GM23338 (cell line): ENCODE results near the gene KCNJ6.

Source experiments
- CREB1 ChIP-seq: fragments of 250-450 bp; sonication (Bioruptor Pico); IDR thresholded peaks from 2 replicates; pipeline ENCODE4 v1.5.0; 2020; ENCODE audit warnings: low read depth, mild to moderate bottlenecking, moderate library complexity
- EZH2 ChIP-seq: fragments of 200-600 bp; sonication (generic); IDR thresholded peaks from one replicate; pipeline ENCODE4 v1.8.0; 2017; ENCODE audit warnings: antibody characterized with exemption, mild to moderate bottlenecking, low read depth; ENCODE audit not compliant: unreplicated experiment
- EZH2phosphoT487 ChIP-seq: fragments of 200-600 bp; sonication (generic); IDR thresholded peaks from one replicate; pipeline ENCODE4 v1.8.1; 2018; ENCODE audit warnings: antibody characterized with exemption; ENCODE audit not compliant: unreplicated experiment
- JUNB ChIP-seq: IDR thresholded peaks from one replicate; pipeline ENCODE4 v1.6.1; 2016; ENCODE audit warnings: antibody characterized with exemption; ENCODE audit not compliant: unreplicated experiment
- NANOG ChIP-seq: IDR thresholded peaks from 2 replicates; pipeline ENCODE4 v1.6.1; 2016; ENCODE audit warnings: antibody characterized with exemption, borderline replicate concordance
- POLR2AphosphoS5 ChIP-seq: IDR thresholded peaks from 2 replicates; pipeline ENCODE4 v1.6.1; 2016; ENCODE audit warnings: antibody characterized with exemption, low read depth
- STAT1 ChIP-seq: IDR thresholded peaks from one replicate; pipeline ENCODE4 v1.6.1; 2016; ENCODE audit warnings: antibody characterized with exemption; ENCODE audit not compliant: unreplicated experiment
- ZNF114 ChIP-seq: fragments of 250-450 bp; sonication (Bioruptor Pico); IDR thresholded peaks from 2 replicates; pipeline ENCODE4 v1.5.0; 2020; ENCODE audit warnings: mild to moderate bottlenecking, moderate library complexity
- ZNF331 ChIP-seq: fragments of 250-450 bp; sonication (Bioruptor Pico); IDR thresholded peaks from 2 replicates; pipeline ENCODE4 v1.5.0; 2020; ENCODE audit warnings: low read depth, mild to moderate bottlenecking, moderate library complexity
- TF ChIP-seq, protein P1 (sequence below), 2 experiments: fragments of 200-600 bp in 1 of 2; sonication (generic) in 1 of 2; conservative IDR thresholded peaks; 2 replicates each; pipeline versions ENCODE4 v1.5.1 to v1.6.1; 2016 to 2017; ENCODE audit warnings: antibody characterized with exemption in 2 of 2, low read depth in 2 of 2, mild to moderate bottlenecking in 2 of 2, moderate library complexity in 1 of 2
- TF ChIP-seq, protein P2 (sequence below): IDR thresholded peaks from one replicate; pipeline ENCODE4 v1.6.1; 2018; ENCODE audit warnings: antibody characterized with exemption; ENCODE audit not compliant: unreplicated experiment
- TF ChIP-seq, protein P3 (sequence below): IDR thresholded peaks from 2 replicates; pipeline ENCODE4 v1.6.1; 2016; ENCODE audit warnings: antibody characterized with exemption

DNA sequence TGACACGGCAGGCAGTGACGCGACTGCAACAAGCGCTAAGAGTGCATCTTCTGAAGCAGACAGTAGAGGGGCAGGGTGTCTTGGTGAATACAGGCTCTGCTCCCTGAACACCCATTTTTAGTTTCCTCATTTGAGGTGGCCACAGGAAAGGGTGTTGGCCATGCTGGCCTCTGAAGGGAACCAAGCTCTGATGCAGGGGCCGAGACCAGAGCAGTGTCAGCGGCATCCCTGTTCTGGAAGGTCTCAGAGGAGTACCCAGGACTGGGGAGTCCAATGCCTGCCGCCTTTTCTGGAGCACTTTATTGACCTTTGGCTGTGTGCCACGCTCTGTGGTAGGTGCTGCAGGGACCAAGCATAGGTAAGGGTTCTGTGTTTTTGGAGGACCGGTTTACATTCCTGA, 100.4 kb downstream of the KCNJ6 start:
- TF ChIP-seq POLR2AphosphoS5 (no peak), EZH2phosphoT487 (no peak), EZH2 (no peak), NANOG (no peak), CREB1 (CRISPR knock-in tag) (no peak), STAT1 (no peak), JUNB (no peak), ZNF331 (no peak), ZNF114 (no peak)
- TF ChIP-seq, protein P1, sequence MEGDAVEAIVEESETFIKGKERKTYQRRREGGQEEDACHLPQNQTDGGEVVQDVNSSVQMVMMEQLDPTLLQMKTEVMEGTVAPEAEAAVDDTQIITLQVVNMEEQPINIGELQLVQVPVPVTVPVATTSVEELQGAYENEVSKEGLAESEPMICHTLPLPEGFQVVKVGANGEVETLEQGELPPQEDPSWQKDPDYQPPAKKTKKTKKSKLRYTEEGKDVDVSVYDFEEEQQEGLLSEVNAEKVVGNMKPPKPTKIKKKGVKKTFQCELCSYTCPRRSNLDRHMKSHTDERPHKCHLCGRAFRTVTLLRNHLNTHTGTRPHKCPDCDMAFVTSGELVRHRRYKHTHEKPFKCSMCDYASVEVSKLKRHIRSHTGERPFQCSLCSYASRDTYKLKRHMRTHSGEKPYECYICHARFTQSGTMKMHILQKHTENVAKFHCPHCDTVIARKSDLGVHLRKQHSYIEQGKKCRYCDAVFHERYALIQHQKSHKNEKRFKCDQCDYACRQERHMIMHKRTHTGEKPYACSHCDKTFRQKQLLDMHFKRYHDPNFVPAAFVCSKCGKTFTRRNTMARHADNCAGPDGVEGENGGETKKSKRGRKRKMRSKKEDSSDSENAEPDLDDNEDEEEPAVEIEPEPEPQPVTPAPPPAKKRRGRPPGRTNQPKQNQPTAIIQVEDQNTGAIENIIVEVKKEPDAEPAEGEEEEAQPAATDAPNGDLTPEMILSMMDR (conservative IDR thresholded peaks at IDR 0.05; ENCODE audit: low read depth in 2 of 2), result no peak
- TF ChIP-seq, protein P2, sequence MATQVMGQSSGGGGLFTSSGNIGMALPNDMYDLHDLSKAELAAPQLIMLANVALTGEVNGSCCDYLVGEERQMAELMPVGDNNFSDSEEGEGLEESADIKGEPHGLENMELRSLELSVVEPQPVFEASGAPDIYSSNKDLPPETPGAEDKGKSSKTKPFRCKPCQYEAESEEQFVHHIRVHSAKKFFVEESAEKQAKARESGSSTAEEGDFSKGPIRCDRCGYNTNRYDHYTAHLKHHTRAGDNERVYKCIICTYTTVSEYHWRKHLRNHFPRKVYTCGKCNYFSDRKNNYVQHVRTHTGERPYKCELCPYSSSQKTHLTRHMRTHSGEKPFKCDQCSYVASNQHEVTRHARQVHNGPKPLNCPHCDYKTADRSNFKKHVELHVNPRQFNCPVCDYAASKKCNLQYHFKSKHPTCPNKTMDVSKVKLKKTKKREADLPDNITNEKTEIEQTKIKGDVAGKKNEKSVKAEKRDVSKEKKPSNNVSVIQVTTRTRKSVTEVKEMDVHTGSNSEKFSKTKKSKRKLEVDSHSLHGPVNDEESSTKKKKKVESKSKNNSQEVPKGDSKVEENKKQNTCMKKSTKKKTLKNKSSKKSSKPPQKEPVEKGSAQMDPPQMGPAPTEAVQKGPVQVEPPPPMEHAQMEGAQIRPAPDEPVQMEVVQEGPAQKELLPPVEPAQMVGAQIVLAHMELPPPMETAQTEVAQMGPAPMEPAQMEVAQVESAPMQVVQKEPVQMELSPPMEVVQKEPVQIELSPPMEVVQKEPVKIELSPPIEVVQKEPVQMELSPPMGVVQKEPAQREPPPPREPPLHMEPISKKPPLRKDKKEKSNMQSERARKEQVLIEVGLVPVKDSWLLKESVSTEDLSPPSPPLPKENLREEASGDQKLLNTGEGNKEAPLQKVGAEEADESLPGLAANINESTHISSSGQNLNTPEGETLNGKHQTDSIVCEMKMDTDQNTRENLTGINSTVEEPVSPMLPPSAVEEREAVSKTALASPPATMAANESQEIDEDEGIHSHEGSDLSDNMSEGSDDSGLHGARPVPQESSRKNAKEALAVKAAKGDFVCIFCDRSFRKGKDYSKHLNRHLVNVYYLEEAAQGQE, result no peak
- TF ChIP-seq, protein P3, sequence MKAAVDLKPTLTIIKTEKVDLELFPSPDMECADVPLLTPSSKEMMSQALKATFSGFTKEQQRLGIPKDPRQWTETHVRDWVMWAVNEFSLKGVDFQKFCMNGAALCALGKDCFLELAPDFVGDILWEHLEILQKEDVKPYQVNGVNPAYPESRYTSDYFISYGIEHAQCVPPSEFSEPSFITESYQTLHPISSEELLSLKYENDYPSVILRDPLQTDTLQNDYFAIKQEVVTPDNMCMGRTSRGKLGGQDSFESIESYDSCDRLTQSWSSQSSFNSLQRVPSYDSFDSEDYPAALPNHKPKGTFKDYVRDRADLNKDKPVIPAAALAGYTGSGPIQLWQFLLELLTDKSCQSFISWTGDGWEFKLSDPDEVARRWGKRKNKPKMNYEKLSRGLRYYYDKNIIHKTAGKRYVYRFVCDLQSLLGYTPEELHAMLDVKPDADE, result no peak
